Glutamatergic neuron (in vitro differentiated cells): ENCODE data around the gene COL16A1. TPM values are rescaled to one million over a fixed set of nuclear protein-coding genes. Genes with fewer than 3 reads are reported as not detected.
A peak's percentile ranks its signal among the peaks of the same experiment; 100 is the strongest.

Source experiments
- DNase-seq: peaks from one replicate; pipeline ENCODE4 v3.0.0; 2022
- H3K27ac Mint-ChIP-seq: one replicate; pipeline ENCODE4 v1.8.0; 2020; ENCODE audit warnings: mild to moderate bottlenecking, mixed read lengths, inconsistent platforms; ENCODE audit not compliant: unreplicated experiment
- H3K27me3 Mint-ChIP-seq: one replicate; pipeline ENCODE4 v1.8.0; 2020; ENCODE audit warnings: mild to moderate bottlenecking, moderate library complexity, mixed read lengths, inconsistent platforms; ENCODE audit not compliant: unreplicated experiment
- H3K36me3 Mint-ChIP-seq: one replicate; pipeline ENCODE4 v1.8.0; 2020; ENCODE audit warnings: mild to moderate bottlenecking, mixed read lengths, inconsistent platforms; ENCODE audit not compliant: unreplicated experiment
- H3K4me1 Mint-ChIP-seq: one replicate; pipeline ENCODE4 v1.8.0; 2020; ENCODE audit warnings: mild to moderate bottlenecking, low read depth, mixed read lengths, inconsistent platforms; ENCODE audit not compliant: unreplicated experiment
- H3K4me3 Mint-ChIP-seq: one replicate; pipeline ENCODE4 v1.8.0; 2020; ENCODE audit warnings: mild to moderate bottlenecking, mixed read lengths, inconsistent platforms; ENCODE audit not compliant: unreplicated experiment
- H3K9me3 Mint-ChIP-seq: one replicate; pipeline ENCODE4 v1.8.0; 2020; ENCODE audit warnings: mild to moderate bottlenecking, moderate library complexity, mixed read lengths, inconsistent platforms; ENCODE audit not compliant: unreplicated experiment
- total RNA-seq: library from RNA; stranded (reverse); fragmentation: NEBNext Ultra II Directional; extraction: Animal tissue kit (Norgen Biotek cat#: 25700); gene quantifications from one replicate; pipeline ENCODE4 v1.2.1, GENCODE V29; 2021; ENCODE audit not compliant: unreplicated experiment
- TF ChIP-seq, protein P1 (sequence below): fragments of 200-600 bp; sonication (generic); IDR thresholded peaks from one replicate; pipeline ENCODE4 v1.5.0; 2021; ENCODE audit not compliant: partially characterized antibody, unreplicated experiment

Gene COL16A1
- total RNA-seq, 1 donor from 2014 or later = 52.2 TPM

DNA sequence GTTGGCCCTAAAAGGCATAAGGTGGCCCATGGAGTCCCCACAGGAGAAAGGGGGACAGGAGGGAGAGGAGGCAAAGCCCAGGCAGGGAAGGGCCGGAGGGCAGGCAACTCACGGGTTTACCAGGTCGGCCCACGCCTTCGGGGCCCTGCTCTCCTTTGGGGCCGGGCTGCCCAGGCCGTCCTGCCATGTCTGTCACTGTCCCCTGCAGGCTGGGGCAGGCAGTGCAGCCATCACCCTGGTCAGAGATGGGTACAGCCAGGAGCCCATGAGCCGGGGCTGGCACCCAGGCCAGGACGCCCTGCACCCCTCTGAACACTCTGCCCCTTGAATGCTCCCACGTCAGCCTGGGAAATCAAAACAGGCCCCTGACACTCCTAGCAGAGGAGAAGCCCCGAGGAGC, 19.8 kb downstream of the COL16A1 start:
- H3K36me3 Mint-ChIP-seq = no peaks in the 10 kb centered on the region
- DNase-seq = no peak
- H3K9me3 Mint-ChIP-seq = peaks cover 3% of the 10 kb centered on the region
- peaks cover 5% of the 10 kb centered on the region for H3K27me3 Mint-ChIP-seq
- no peak overlapping the region for H3K27ac Mint-ChIP-seq
- TF ChIP-seq, protein P1, sequence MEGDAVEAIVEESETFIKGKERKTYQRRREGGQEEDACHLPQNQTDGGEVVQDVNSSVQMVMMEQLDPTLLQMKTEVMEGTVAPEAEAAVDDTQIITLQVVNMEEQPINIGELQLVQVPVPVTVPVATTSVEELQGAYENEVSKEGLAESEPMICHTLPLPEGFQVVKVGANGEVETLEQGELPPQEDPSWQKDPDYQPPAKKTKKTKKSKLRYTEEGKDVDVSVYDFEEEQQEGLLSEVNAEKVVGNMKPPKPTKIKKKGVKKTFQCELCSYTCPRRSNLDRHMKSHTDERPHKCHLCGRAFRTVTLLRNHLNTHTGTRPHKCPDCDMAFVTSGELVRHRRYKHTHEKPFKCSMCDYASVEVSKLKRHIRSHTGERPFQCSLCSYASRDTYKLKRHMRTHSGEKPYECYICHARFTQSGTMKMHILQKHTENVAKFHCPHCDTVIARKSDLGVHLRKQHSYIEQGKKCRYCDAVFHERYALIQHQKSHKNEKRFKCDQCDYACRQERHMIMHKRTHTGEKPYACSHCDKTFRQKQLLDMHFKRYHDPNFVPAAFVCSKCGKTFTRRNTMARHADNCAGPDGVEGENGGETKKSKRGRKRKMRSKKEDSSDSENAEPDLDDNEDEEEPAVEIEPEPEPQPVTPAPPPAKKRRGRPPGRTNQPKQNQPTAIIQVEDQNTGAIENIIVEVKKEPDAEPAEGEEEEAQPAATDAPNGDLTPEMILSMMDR = peak; percentile 70
- H3K4me1 Mint-ChIP-seq = peaks cover 10% of the 10 kb centered on the region
- no peak overlapping the region for H3K4me3 Mint-ChIP-seq

DNA sequence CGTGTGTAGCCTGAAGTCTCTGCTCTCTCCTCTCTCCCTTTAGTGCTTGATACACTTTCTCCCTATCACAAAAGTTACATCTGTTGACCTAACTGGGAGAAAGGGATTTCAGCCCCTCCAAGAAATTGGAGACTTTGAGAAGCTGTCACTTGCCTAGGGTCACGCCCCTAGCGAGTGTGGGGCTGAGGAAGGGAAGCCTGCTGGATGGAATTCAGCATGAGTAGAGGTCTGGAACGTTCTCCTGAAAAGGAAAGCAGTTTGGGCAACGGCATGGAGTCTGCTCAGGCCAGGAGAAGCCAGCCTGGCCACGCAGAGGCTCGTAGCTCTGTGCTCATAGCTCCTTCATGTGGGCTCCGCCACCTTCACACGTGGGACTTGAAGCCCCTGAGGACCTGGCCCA, 22.4 kb downstream of the COL16A1 start:
- H3K27ac Mint-ChIP-seq = no peak overlapping the region
- H3K4me3 Mint-ChIP-seq = no peak overlapping the region
- H3K4me1 Mint-ChIP-seq = peaks cover 9% of the 10 kb centered on the region
- H3K36me3 Mint-ChIP-seq = no peaks in the 10 kb centered on the region
- peaks cover 3% of the 10 kb centered on the region for H3K9me3 Mint-ChIP-seq
- peaks cover 5% of the 10 kb centered on the region for H3K27me3 Mint-ChIP-seq
- TF ChIP-seq, protein P1 = no peak
- no peak for DNase-seq

DNA sequence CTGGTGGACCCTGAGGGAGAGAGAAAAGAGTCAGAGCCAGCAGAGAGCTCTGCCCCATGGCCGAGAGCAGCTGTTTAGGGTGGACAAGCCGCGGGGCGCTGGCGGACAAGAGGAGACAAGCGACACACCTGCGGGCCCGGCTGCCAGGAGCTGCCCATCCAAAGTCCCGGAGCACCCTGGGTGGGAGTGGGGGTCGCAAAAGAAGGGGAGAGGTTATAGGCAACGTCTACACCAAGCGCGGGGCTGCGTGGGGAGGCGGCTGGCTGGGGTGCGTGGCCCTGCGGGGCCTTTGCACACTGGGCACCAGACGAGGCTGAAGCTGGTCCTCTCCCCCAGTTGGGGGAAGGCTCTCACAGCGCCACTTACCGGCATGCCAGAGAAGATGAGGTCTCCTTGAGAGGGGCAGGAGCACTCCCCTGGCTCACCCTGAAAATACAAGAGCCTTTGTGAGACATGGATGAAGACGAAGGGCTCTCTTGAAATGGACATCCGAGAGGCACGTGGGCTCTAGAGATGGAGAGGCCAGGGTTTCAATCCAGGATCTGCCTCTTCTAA, 24.1 kb downstream of the COL16A1 start:
- DNase-seq = no peak
- no peak overlapping the region for H3K27ac Mint-ChIP-seq

DNA sequence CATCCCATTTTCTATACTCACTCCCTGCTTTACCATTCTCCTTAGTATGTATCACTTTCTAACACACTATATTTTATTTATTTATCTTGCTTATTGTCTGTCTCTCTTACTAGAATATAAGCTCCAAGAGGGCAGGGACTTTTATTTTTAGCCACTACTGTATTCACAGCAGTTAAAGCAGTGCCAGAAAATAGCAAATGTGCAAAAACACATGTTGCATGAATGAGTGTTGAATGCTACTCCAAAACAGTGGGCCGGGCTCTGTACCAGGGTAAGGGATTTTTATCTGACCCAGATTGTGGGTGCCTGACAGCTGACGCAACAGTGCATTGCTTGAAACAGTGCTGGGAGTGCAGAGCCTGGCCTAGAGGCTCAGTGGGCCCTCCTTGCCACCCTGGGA, 24.7 kb downstream of the COL16A1 start:
- H3K27ac Mint-ChIP-seq = no peak overlapping the region
- TF ChIP-seq, protein P1 = no peak
- H3K9me3 Mint-ChIP-seq = peaks cover 6% of the 10 kb centered on the region
- peaks cover 5% of the 10 kb centered on the region for H3K27me3 Mint-ChIP-seq
- peaks cover 17% of the 10 kb centered on the region for H3K4me1 Mint-ChIP-seq
- no peaks in the 10 kb centered on the region for H3K36me3 Mint-ChIP-seq
- DNase-seq = no peak
- no peak overlapping the region for H3K4me3 Mint-ChIP-seq

More for the DNA sequence above, 24.1 kb downstream of the COL16A1 start:
- Mint-ChIP-seq H3K4me1 (peaks cover 12% of the 10 kb centered on the region), H3K4me3 (no peak overlapping the region), H3K9me3 (peaks cover 4% of the 10 kb centered on the region), H3K27me3 (peaks cover 5% of the 10 kb centered on the region), H3K36me3 (no peaks in the 10 kb centered on the region)
- TF ChIP-seq, protein P1 = no peak

DNA sequence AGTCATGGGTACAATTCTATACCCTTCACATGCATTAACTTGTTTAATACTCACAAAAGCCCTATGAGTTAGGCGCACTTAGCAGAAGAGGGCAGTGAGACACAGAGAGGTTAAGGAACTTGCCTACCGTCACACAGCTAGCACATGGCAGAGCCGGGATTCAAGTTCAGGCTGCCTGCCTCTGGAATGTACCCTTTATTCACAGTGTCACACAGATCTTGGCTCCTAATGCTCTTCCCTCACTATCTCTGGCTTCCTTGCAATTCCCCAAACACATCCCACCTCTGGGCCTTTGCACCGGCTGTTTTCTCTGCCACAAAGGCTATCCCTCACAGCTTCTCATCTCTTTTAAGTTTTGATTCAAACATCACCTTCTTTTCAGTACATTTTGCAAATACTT, 25.1 kb downstream of the COL16A1 start:
- peaks cover 20% of the 10 kb centered on the region for H3K4me1 Mint-ChIP-seq
- no peak overlapping the region for H3K27ac Mint-ChIP-seq
- no peak overlapping the region for H3K4me3 Mint-ChIP-seq
- no peak for DNase-seq
- peaks cover 5% of the 10 kb centered on the region for H3K27me3 Mint-ChIP-seq
- H3K36me3 Mint-ChIP-seq = no peaks in the 10 kb centered on the region
- H3K9me3 Mint-ChIP-seq = peaks cover 6% of the 10 kb centered on the region
- TF ChIP-seq, protein P1 = no peak
